ENCODE measurements around the gene ITGA11.
"Not testable (repeated sequence)": the region's sequence is repeated elsewhere in the genome, so short reads cannot be mapped to it uniquely, and the experiment has no call there.

ITGA11 gene

DNA sequence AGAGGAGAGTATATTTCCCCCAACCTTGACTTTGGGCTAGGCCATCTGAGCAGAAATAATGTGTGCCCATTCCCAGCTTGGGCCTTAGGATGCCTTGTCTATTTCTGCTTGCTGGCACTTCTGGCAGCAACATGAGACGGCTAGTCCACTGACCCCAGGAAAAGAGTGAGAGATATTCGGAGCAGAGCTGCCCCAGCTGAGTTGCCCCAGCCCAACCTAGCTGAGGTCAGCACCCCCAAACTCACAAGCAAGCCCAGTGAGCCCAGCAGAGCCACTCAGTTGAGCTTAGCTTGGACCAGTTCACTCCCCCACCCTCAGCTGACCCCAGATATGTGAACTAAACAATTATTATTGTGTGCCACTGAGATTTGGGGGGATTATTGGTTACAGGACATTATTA lies 20.2 kb downstream of the ITGA11 start:
- DNase-seq: no peak

DNA sequence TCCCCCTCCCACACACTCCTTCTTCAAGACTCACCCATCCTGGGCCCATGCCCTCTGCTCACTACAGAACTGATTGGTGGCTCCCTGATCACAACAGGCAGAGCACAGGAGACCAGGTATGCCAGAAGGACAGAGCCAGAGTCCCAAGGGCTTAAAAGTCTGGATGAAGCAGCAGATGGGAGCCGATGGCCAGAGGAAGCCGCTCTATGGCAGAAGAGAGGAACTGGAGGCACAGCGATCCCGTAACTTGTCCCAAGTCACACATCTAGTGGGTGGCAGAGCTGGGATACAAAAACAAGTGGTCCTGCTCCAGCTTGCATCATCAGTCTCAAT lies 20.7 kb downstream of the ITGA11 start:
- DNase-seq: no peak

DNA sequence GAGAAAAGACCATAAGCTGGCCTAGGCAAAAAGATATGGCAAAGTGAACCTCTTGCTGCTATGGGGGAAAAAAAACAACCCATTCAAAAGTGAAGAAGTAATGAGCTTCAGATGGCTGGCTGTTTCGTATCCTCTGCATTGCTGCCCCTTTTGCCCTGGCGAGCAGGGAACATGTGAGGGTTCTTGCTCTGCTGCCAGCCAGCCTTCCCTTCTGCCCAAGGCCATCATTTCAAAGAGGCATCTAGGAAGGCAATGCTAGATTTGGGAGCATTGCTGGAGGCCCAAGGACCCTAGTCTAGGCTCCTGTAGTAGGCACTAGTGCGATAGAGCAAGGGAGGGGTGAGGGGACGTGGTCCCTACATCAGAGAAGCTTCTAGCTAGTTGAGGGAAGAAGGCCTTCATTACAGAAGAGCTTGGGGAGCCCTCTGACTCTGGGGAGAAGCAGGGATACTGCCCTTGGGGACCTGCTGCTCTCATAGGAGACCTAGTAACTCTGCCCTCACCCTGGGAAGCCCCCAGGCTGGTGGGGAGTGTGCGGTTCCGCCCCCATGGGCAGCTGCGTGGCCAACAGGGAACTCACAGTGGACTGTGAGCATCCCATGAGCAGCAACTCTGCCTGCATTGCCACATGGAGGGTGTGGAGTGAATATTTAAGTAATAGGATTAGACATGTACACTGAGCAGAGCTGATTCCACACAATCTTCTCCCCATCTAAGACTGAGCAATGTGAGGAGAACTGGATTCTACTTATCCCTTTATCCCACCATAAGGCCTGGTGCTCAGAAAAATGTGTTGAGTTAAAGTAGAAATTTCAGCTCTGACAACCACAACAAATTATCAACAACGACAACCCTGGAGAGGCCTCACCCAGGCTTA lies 21.3 kb downstream of the ITGA11 start:
- DNase-seq: no peak

DNA sequence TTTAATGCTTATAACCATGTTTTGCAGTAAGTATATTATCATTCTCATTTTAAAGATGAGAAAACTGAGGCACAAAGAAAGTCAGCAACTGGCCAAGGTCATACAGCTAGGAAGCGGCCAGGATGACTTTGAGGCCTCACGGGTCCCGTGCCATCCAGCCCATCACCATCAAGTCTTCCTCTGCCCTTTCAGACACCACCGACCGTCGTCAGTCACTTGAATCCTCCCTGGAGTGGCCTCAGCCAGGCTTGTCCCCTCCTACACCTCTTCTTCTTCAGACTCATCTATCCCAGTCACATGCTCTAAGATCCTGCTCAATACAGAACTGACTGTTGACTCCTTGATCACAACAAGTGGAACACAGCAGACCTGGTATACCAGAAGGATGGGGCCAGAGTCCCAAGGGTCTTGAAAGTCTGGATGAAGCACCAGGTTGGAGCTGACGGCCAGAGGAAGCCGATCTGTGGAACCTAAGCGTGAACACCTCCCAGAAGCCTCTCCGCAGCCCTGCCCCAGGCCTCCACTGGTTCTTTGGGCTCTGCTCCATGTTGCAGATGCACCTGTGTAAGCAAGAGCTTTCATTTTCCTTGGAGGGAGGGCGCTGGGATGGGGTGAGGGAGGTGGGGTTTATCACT lies 22.1 kb downstream of the ITGA11 start:
- no peak for DNase-seq

DNA sequence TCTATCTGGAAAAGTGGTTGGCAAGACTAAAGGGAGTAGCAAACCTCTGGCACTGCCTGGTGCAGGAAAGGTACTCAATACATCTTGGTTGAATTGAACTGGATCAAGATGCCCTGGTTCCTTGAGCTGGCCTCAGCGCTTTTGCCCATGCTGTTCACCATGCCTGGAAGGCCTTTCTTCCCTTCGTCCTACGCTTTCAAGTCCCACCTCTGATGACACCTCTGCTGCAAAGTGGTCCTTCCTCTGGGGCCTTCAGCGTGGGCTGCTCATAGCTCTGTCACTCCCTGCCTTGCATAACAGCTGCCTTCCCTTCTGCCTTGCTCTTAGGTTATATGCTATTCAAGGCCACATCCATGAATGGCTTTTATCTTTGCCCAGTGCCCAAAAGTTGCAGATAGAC lies 23.0 kb downstream of the ITGA11 start:
- no peak for DNase-seq

DNA sequence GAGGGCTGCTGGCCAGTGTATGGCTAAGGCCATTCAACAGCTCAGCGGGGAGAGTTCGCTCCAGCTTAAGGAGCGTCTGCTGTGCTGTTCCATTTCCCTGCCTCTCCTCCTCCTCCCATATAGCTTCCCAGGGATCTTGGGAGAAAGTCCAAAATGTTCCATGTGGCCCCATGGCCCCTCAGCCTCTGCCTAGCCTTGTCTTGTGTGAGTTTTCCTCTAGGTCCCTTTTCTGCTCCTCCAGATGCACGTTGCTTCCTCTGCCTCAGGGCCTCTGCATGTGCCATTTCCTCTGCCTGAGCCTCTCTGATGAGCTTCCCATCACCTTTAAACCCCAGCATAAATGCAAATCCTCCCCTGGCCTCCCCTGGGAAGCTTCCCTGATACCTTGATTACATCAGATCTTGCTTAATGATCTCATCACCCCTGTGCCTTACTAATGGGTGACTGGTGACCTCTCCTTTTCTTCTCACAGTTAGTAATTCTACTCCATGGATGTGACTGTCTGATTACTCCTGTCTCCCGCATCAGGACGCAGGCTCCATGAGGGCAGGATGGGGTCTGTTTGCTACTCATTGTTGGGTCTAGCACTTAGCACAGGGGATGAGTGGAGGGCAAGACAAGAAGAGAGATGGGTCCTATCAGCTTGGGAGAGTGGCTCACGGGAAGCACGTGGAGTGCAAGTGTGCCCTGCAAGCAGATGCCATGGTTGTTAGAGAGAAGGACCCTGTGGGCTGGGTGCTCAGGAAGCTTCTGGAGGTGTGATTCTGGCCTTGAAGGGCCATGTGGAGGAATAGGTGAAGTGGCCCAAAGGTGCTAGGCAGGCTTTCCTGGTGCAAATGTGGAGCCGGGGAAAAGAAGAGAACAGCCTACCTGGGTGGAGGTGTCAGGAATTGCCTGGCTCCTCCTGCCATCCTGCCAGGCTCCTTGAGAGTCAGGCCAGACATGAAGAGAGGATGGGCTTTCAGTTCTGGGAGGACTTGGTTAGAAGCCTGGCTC lies 23.8 kb downstream of the ITGA11 start:
- no peak for DNase-seq

DNA sequence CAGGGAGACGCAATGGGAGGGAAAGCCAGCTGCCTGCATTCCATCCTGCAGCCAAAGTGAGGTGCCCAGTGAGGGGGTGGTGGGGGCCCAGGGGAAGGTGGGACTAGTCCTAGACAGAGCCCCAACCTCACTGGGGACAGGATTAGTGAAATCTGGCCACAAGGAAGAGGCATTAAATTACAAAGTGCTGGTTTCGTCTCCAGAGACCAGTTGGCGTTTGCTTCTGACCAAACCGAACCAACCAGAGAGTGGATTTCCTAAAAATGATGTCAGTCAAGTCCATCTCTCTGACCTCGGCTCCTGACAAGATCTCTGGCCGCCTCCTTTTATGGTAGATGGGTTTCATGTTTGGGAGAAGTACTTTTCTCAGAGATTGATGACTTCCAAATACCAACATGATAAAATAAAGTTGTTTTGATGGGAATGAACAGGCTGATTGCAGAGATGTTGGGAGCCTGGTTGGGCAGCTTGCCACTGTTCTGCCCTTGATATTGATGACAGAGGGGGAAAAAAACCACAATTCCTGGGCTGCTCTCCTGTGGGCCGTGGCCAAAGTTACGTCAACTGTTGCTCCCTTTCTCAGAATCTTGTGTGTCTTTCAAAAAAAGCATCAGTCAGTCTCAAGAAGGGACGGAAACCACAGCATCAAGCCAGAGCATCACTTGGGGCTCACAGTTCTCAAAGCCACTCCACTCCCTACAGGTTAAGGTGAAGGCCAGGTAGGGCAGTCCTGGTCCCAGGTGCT lies 24.6 kb downstream of the ITGA11 start:
- DNase-seq: no peak

DNA sequence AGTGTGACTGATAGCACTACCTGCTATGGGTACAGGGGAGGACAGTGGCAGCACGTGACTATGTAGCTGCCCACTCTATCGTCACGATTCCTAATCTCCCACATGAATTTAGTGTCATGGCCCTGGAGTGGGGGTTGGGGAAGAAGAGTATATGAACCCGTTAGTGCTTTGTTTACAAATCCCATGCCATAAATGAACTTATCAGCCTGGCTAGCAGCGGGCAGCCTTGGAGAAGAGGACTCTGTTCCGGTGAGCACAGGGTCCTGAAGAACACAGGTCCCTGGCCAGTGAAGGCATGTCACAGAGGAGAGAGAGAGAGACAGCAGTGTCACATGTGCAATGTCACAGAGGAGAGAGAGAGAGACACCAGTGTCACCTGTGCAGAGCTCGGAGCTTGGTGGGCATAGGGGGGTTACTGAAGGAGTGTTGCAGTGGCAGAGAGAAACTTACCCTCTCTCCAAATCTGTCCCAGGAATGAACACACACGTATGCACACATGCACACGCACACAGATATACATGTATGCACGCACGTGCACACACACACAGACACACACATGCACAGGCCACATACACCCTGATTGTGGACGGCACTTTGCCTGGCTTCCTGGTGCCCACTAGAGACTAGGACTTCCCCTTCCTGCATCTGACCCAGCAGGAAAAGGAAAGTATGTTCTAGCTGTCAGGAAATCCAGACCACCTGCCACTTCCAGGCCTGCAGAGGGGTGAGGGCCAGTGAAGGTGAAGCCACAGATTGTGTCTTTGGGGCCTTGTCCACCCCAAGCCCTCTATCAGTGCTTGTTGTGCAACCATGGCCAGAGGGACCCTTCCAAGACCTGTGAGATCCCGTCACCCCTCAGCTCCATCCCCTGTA lies 26.3 kb downstream of the ITGA11 start:
- DNase-seq: no peak

DNA sequence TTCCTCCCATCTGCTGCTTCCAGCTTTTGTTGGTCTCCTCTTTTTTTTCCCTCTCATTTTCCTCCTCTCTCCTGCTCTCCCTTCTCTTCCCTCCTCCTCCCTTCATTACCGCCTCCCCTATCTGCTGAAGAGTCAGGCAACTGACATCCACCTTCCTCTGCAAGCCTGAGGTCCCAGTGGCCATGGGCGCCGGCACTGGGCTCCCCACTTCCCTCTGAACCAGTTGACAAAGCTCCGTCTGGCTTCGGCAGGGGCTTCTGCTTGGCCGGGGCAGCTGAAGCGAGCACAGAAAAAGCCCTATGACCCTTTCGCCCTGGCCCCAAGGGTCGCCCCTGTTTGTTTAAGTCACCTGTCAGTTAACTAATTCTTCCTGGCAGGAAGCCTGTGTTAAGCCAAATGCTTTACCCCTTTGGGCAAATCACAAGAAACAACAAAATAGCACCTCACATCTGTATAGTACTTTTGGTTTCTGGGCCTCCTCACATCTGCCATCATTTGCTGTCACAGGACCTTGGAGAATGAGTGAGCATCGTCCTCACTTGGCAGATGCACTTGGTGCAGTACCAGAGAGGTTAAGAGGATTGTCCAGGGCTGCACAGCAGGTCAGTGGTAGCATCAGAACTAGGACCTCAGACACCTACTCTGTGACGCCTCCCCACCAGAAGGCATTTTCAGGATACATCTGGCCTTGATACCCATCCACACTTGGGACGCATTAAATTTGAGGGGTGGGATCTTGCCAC lies 27.7 kb downstream of the ITGA11 start:
- no peak for DNase-seq

DNA sequence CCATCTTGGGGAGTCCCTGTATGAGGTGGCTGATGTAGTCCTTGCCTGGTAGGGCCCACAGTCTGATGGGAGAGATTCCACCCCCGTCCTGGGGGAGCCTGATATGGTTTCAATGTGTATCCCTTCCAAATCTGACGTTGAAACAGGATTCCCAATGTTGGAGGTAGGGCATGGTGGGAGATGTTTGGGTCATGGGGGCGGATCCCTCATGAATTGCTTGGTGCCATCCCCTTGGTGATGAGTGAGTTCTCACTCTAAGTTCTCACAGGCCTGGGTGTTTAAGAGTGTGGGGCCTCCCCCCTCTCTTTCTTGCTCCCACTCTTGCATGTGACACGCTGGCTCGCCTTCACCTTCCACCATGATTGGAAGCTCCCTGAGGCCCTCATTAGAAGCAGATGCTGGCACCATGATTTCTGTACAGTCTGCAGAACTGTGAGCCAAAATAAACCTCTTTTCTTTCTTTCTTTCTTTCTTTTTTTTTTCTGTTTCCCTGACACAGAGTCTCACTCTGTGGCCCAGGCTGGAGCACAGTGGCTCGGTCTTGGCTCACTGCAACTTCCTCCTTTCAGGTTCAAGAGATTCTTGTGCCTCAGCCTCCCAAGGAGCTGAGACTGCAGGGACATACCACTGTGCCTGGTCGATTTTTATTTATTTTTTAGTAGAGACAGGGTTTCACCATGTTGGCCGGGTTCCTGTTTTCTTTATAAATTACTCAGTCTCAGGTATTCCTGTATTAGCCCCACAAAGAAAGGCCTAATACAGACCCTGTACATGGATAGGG lies 28.6 kb downstream of the ITGA11 start:
- no peak for DNase-seq

DNA sequence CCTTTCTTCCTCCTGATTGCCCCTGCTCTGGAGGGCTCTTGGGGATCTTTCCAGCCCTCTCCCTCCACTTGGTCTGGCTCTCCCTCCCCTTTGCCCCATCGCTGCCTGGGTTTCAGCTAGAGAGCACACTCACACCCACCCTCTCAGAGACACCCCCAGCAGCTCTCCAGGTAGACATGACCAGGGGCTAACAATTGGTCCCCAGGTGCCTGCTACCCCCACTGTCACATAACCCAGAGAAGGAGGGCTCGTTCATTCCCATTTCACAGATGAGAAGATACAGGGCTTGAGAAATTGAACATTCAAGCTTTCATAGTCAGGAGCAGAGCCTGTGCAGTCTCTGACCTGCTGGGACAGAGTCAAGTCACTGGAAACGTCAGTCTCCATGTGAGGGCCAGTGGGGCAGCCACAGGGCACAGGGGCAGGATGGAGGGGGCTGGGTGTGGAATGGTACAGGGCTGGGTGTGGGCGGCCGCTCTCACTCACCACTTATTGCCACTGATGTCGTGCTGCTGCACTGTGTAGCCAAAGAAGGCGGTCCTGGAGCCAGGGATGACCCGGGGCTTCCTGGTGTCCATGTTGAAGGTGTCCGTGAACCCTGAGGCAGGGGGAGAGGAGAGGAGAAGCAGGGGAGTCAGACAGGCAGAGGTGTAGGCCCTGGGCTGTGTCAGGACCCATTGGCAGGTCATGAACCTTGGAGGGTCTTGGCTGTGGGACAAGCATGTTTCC lies 29.4 kb downstream of the ITGA11 start:
- no peak for DNase-seq

DNA sequence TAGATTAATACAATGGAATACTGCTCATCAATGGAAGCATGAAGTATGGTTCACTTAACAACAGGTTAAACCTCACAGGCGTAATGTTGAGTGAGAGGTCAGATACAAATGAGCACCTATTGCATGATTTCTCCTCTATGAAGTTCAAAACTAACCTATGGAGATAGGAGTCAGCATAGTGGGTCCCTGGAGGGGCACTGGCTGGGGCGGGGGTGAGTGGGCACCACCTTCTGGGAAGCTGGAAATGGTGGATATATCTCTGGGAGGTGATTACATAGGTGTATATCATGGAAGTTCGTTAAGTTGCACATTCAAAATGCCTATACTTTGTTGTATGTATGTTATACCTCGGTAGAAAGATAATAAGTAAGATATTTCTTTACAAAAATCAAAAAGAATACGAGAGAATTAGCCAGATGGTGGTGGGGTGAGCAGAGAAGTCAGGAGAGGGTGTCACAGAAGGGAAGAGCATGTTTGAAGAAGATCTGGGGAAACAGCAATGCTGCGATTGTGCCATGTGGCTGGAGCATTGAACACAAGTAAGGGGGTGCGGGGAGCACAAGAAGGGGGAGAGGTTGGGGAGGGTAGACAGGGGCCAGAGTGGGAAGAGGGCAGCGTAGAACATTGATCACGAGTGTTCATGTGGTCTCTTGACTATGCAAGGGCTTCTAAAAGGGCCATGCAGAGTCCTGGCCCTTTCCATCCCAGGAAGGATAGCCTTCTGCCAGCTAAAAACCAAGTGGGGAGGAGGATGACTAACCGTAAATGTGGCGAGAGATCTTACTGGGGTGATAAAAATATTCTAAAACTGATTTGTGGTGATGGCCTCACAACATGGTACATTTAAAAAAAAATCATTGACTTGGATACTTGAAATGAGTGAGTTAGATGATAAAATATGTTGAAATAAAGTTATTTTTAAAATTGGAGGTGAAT lies 30.2 kb downstream of the ITGA11 start:
- no peak for DNase-seq

DNA sequence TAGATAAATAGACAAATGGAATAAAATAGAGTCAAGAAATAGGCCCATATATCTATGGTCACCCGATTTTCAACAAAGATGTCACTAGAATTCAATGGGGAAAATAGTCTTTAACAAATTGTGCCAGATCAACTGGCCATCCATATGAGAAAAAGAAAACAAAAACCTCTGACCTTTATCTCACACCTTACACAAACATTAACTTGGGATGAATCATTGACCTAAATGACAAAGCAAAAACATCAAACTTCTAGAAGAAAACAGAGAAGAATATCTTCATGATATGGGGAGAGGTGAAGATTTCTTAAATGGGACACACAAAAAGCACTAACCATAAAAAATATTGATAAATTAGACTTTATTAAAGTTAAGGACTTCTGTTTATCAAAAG lies 31.9 kb downstream of the ITGA11 start:
- DNase-seq: no peak

DNA sequence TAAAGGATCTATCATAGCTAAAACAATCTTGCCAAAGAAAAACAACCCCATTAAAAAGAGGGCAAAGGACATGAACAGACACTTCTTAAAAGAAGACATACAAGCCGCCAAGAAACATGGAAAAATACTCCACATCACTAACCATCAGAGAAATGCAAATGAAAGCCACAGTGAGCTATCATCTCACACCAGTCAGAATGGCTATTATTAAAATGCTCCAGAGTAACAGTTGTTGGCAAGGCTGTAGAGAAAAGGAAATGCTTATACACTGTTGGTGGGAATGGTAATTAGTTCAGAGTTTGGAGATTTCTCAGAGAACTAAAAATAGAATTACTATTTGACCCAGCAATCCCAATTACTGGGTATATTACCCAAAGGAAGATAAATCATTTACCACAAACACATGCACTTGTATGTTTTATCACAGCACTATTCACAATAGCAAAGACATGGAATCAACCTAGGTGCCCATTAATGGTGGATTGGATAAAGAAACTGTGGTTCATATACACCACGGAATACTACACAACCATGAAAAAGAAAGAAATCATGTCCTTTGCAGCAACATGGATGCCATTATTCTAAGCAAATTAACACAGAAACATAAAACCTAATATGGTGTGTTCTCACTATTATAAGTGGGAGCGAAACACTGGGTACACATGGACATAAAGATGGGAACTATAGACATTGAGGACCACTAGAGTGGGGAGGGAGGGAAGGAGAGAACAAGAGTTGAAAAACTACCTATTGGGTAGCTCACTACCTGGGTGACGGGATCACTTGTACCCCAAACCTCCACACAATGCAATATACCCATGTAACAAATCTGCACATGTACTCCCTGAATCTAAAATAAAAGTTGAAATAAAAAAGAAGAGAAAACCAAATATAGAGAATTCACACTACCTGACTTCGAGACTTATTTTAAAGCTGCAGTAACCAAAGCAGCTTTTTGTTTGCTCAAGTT lies 32.6 kb downstream of the ITGA11 start:
- DNase-seq: no peak

DNA sequence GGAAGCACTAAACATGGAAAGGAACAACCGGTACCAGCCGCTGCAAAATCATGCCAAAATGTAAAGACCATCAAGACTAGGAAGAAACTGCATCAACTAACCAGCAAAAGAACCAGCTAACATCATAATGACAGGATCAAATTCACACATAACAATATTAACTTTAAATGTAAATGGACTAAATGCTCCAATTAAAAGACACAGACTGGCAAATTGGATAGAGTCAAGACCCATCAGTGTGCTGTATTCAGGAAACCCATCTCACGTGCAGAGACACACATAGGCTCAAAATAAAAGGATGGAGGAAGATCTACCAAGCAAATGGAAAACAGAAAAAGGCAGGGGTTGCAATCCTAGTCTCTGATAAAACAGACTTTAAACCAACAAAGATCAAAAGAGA lies 34.0 kb downstream of the ITGA11 start:
- not testable (repeated sequence) for DNase-seq

DNA sequence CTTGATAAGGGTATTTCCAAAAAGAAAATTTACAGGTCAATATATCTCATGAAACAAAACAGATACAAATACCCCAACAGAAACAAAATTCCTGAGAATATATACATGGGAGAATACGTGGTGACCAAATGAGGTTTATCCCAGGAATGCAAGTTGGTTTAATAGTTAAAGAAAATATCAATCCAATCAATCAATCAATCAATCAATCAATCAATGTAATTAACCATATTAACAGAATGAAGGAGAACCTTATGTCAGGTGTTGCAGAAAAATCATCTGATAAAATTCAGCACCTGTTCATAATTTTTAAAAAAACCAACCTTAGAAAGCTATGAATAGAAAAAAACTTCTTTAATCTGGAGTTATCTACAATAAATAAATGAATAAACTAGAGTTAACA lies 35.9 kb downstream of the ITGA11 start:
- DNase-seq: no peak
